SK-N-MC (cell line): ENCODE results near the gene SLCO2B1.

Experiments used
- EZH2 ChIP-seq: fragments of 200-600 bp; sonication (generic); IDR thresholded peaks from one replicate; pipeline ENCODE4 v1.6.1; 2017; ENCODE audit warnings: antibody characterized with exemption
- FOXP2 ChIP-seq: optimal IDR thresholded peaks from 2 replicates; pipeline ENCODE3; 2011; ENCODE audit warnings: mild to moderate bottlenecking, moderate library complexity; ENCODE audit not compliant: insufficient read depth; ENCODE audit errors: extremely low read length, control extremely low read depth

DNA sequence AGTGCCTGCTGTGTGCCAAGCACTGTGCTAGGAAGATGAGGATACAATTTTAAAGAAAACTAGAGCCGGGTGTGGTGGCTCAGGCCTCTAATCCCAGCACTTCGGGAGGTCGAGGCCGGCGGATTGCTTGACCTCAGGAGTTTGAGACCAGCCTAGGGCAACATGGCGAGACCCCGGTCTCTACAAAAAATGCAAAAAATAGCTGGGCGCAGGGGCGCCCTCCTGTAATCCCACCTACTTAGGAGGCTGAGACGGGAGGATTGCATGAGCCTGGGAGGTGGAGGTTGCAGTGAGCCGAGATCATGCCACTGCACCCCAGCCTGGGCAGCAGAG lies 98.0 kb downstream of the SLCO2B1 start:
- TF ChIP-seq EZH2 (no peak), FOXP2 (no peak)
